Activated CD4-positive, CD25-positive, alpha-beta regulatory T cell (primary cell): ENCODE measurements around the gene SLC4A5.
"Not testable (repeated sequence)": the region's sequence is repeated elsewhere in the genome, so short reads cannot be mapped to it uniquely, and the experiment has no call there.

Experiments used
- DNase-seq, 4 experiments: peaks; one replicate each; lab custom pipeline; 2025; lab: John Stamatoyannopoulos, UW

The SLC4A5 gene

DNA sequence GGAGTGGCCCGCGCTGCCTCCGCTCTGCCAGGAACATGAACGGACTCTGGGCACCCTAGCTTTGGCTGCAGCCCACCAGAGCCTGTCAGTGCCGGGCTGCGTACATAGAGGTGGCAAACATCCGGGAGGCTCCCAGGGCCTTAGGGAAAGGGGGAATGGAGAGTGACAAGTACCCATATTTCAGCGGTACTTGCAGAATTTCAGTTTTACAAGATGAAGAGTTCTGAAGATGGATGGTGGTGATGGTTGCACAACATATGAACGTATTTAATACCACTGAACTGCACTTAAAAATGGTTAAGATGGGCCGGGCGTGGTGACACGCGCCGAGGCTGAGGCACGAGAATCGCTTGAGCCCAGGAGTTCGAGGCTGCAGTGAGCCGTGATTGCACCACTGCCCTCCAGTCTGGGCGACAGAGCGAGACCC lies 143.9 kb downstream of the SLC4A5 start:
- no peak for DNase-seq

DNA sequence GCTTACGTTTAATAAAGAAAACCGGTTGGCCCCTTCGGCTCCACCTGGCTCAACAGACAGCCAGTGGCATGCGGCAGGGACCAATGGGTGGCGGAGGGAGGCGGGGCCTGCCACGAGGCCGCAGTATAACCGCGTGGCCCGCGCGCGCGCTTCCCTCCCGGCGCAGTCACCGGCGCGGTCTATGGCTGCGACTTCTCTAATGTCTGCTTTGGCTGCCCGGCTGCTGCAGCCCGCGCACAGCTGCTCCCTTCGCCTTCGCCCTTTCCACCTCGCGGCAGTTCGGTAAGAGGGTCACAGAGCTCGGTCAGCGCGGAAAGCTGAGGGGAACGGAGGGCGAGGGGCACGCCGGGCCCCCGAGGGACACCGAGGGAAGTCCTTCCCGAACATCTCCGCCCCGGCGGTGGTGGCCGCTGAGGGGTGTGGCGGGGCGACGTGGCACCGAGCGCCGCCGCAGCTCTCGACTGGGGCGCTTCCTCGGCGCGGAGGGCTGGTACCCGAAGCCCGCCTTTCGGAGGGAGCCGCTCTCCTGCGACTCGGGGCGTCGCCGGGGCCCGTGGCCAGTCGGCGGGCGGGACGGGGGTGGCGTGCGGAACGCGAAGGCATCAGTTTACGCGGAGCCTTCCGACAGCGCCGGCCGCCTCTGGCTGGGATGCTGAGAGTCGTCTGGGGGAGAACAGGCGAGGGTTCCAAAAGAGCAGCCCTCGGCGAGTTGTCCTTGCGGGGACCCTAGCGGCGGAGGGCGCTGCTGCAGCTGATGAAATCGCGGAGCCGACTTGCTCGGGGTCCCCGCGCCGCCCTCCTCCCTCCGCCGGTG lies 144.5 kb downstream of the SLC4A5 start, which contains the start of gene MTHFD2:
Gene MTHFD2 (plus strand): TSS at position 155 of the 814 bp plus-strand sequence. CDS start 27 bp downstream, at position 182.
- DNase-seq: peak; percentile 77 to 82 (median 79)

DNA sequence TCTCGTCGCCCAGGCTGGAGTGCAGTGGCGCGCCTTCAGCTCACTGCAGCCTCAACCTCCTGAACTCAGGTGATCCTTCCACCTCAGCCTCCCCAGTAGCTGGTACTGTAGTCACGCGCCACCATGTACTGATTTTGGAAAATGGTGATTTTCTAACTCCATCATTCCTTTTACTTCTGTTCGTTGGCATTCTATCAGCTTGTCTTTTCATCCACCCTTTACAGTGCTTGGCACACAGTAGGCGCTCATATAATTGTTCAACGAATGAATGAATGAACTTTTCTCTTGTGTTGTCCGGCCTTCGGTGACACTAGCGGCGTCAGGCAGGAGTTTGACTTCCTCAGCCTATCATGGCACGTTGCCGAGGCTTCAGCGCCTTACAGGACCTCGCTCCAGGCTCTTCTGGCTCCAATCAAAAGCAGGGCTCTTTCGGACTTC lies 145.2 kb downstream of the SLC4A5 start:
- no peak for DNase-seq

DNA sequence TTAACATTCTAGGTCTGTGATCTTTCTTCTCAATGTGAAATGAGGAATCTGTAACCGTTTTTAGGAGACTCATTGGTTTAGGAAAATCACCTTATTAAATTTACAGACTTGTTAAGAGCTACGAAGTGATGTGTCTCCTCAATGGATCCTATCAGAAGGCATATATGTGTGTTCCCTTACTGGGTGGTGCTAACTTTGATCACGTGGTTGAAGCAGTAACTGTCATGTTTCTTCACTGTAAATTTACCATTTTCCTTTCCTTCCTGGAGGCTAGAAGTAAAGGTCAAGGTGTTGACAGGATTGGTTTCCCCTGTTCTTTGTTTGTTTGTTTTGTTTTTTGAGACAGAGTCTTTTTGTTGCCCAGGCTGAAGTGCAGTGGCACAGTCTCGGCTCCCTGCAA lies 146.2 kb downstream of the SLC4A5 start:
- no peak for DNase-seq

DNA sequence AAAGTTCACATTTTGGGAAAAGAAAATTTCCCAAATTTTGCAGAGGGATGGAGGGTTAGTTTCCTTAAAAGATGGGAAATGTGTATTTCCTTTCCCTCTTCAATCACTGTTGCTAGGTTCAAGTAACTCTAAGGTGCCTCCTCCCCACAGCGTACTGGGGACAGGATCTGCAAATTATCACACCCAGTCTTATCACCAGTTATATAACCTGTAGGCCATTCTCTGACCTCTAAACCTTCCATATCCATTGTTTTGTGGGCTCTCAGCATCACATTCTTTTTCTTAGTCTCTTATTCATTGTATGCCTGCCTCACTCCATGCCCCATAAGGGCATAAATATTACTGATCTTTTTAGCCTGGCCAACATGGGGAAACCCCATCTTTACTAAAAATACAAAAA lies 148.4 kb downstream of the SLC4A5 start:
- DNase-seq: no peak

DNA sequence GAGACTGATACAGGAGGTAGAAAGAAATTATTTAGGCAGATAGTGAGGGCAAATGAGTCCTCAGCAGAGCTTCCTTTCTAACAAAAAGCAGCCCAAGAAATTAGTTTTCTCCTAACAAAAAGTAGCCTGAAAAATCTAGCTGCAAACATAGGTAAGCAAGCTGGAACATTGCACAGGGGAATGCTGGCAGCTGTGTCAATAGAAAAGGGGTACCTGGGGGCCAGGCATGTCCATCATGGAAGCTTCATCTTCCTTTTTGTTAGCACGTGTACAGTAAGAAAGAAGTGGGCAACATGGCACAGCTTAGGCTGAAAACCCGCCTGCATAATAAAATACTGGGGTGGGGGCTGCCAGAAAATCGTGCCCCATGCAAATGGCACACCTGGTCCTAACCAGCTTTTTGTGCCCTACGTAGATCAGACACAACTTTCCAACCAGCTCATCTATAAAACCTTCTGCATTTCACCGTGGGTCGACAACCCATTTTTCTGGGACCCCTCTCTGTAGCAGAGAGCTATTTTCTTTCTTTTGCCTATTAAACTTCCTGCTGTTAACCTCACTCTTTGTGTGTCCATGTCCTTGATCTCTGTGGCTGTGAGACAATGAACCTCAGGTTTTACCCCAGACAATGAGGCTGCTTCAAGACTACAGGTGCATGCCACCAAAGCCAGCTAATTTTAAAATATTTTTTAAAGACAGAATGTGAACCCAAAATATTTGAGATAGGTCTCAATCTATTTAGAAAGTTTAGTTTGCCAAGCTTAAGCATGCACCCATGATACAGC lies 151.4 kb downstream of the SLC4A5 start:
- no peak for DNase-seq

DNA sequence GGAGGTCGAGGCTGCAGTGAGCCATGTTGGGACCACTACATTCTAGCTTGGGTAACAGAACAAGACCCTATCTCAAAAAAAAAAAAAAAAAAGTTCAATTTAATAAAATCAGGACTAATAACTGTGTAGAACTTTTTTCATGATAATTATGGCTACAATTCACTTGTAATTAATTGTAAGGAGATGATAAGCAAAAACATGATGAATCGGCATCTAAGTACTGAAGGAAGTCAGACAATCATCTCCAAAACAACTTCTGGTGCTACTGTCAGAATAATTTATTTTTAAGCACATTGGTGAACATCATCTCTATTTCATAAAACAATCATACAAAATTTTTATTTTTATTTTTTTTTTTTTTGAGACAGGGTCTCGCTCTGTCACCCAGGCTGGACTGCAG lies 154.5 kb downstream of the SLC4A5 start:
- no peak for DNase-seq

DNA sequence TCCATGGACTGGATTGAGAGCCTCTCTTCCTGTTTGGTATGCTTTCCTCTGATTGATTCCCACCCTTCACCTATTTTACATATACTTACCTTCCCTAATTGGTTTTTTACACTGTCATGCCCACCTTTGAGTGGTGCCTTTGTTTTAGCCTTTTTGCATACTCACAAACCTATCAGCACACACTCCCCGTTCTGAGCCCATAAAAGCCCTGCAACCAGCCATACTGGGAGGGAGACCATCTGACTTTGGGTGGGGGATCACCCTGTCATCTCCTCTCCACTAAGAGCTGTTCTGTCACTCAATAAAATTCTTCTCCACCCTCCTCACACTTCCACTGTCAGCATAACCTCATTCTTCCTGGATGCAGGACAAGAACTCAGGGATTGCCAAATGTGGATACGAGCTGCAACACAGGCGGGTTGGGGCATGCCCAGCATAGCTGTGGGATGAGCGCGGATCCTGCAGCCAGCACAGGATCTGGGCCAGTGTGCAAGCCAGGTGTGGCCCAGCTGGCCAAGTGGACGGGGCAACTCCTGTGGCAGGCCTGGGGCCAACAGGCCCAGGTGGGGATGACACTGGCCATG lies 155.1 kb downstream of the SLC4A5 start:
- DNase-seq: no peak

DNA sequence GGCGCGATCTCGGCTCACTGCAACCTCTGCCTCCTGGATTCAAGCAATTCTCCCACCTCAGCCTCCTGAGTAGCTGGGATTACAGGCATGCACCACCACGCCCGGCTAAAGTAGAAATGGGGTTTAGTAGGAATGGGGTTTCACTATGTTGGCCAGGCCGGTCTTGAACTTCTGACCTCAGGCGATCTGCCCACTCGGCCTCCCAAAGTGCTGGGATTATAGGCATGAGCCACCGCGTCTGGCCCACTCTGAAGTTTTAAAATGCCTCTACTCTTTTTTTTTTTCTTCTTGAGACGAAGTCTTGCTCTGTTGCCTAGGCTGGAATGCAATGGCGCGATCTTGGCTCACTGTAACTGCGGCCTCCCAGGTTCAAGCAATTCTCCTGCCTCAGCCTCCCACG lies 156.5 kb downstream of the SLC4A5 start:
- not testable (repeated sequence) for DNase-seq

DNA sequence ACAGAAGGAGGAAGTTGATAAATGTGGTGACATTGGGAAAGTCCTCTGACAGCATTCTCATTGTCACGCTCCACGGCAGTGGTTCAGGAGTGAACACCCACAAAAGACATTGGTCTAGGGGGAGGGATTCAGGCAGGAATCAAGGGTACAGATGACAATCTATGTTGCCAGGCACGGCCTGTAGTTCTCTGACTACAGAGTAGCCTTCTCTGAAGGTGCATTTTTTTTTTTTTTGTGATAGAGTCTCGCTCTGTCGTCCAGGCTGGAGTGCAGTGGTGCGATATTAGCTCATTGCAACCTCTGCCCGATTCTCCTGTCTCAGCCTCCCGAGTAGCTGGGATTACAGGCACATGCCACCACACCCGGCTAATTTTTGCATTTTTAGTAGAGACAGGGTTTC lies 157.2 kb downstream of the SLC4A5 start:
- DNase-seq: no peak

DNA sequence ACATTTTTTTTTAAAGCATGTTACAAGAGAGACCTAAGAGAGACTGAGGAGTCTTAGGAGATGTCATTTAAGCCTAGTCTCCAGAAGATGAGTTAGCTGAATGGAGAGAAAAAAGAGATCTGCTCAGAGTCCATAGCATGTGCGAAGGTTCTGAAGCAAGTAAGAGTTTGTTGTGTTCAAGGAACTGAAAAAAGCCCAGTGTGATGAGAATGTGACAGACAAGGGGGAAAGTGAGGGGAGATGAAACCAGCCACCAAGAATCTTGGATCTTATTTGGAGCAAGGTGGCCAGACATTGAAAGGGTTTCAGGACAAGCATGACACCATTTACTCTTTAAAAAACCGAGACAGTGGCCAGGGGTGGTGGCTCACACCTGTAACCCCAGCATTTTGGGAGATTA lies 159.3 kb downstream of the SLC4A5 start:
- DNase-seq: no peak

DNA sequence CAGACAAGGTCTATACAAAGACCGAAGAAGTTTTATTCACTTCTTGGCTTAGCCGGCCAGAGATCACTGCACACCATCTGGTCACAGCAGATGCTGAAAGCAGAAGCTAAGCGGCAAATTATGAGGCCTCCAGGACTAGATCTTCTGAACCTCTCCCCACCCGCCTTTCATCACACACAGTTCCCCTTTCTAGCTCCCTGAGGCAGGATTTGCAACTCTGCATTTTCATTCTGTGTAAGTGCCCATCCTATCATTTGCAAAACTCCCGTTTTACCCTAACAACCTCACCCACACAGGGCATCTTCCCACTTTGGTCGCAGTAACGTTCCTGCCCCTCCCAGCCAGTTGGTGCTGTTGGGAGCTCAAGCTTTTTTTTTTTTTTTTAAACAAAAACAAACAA lies 161.5 kb downstream of the SLC4A5 start:
- no peak for DNase-seq

DNA sequence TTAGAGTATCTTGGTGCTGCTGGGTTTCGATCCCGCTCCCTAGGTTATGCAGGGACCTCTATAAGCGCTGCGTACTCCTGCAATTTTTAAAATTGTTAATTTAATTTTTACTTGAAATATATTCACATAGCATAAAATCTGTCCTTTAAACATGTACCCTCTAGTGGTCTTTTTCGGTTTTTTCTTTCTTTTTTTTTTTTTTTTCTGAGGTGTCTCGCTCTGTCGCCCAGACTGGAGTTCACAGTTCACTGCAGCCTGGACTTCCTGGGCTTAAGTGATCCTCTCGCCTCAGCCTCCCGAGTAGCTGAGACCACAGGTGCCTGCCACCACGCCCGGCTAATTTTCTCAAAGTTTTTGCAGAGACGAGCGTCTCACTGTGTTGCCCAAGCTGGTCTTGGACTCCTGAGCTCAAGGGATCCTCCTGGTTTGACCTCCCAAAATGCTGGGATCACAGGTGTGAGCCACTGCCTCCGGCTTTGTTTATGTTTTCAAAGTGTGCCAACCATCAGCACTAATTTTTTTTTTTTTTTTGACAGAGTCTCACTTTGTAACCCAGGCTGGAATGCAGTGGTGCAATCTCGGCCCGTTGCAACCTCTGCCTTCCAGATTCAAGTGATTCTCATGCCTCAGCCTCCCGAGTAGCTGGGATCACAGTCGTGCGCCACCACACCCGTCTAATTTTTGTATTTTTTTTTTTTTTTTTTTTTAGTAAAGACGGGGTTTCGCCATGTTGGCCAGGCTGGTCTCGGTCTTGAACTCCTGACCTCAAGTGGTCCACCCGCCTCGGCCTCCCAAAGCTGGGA lies 164.0 kb downstream of the SLC4A5 start:
- DNase-seq: no peak

DNA sequence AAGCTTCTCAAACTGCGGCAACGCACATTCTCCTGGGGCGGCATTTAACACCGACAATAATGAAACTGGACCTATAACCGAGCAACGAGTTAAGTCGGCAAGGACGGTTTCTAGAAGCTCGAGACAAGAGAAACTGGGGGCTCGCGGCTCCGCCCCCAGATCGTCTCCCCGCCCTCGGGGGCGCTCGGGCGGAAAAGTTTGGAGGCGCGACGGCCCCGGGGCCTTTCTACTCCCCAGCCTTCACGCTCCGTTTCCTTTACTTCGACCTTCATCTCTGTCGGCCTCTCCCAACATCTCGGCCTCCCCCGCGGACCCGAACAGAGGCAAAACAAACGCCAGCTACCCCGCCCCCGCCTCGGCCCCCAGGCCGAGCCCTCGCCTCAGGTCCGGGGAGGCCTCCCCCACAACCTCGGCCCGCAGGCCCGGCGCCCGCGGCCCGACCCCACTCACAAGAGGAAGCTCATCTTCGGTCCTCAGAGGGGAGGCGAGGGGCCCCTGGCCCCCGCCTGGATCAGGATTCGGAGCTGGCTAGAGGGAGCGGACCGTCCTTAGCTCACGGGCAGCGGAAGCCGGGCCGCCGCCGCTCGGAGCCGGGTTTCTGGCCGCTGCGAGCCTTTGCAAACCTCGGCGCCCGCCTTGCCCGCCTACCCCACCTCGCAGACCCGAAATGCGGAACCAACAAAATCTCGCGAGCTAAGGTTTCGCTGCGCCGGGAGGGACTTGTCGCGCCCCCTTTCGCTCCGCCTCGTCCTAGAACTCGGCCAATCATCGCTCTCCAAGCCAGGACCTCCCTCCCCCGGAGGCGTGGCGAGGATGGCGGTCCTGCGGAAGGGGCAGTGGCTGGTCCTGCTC lies 164.8 kb downstream of the SLC4A5 start, which contains the start of gene MOB1A:
Gene MOB1A (minus strand): TSS at position 669 of the 852 bp plus-strand sequence. CDS start 205 bp downstream, at position 464.
- peak; percentile 88 to 95 (median 93) for DNase-seq

DNA sequence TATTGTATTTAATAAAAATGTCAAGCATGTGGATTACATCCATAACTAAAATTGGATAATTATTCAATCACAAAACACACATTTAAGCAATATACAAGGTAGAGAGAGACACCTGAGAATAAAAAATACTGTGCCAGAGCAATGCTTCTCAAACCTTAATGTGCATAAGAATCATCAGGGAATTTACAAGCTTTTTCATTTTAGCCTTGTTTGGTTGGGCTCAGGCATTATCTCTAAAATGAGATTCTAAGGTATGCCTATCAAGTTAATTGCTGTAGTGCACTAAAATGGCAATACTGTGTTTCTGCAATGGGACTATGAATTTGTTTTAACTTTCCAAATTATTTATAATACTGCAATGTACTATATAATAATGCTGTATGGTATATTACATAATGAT lies 165.5 kb downstream of the SLC4A5 start:
- no peak for DNase-seq

DNA sequence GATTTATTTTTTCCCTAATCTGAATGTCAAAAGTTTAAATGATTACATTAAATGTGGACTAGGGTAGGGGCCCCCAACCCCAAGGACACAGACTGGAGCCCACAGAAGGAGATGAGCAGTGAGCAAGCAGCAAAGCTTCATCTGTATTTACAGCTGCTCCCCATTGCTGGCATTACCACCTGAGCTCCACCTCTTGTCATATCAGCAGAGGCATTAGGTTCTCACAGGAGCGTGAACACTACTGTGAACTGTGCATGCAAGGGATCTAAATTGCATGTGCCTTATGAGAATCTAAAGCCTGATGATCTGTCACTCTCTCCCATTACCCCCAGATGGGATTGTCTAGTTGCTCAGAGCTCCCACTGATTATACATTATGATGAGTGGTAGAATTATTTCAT lies 168.3 kb downstream of the SLC4A5 start:
- DNase-seq: no peak

DNA sequence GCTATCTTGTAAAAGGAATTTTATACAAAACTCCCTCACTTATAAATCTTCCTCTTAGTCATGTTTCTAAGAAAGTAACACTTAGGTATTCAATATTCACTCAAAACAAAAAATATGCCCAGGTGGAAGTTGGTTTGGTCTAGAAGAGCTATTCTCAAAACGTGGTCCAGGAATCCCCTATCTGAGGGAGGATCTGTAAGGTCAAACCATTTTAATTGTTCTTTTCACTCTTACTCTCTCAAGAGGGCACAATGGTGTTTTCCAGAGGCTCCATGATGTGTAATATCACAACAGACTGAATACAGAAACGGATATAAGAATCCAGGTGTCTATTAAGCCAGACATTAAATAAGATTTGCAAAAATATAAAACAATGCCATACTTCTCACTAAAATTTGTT lies 174.5 kb downstream of the SLC4A5 start:
- DNase-seq: no peak
